ENCODE measurements around the gene SMPX.

GRCh38 chrX:21735038-21735767 is 22.7 kb downstream of the SMPX start:
- TF ChIP-seq, protein P1, sequence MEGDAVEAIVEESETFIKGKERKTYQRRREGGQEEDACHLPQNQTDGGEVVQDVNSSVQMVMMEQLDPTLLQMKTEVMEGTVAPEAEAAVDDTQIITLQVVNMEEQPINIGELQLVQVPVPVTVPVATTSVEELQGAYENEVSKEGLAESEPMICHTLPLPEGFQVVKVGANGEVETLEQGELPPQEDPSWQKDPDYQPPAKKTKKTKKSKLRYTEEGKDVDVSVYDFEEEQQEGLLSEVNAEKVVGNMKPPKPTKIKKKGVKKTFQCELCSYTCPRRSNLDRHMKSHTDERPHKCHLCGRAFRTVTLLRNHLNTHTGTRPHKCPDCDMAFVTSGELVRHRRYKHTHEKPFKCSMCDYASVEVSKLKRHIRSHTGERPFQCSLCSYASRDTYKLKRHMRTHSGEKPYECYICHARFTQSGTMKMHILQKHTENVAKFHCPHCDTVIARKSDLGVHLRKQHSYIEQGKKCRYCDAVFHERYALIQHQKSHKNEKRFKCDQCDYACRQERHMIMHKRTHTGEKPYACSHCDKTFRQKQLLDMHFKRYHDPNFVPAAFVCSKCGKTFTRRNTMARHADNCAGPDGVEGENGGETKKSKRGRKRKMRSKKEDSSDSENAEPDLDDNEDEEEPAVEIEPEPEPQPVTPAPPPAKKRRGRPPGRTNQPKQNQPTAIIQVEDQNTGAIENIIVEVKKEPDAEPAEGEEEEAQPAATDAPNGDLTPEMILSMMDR (conservative IDR thresholded peaks at IDR 0.05; ENCODE audit: low read length): no peak
- TF ChIP-seq EZH2phosphoT487 (IDR thresholded peaks at IDR 0.05; ENCODE audit: borderline replicate concordance, low read depth, low read length): no peak
